HepG2 (cell line): Measurements from ENCODE around the gene C20orf204. TPM values are rescaled to one million over a fixed set of nuclear protein-coding genes. Genes with fewer than 3 reads are reported as not detected.

ENCODE experiments used
- ATAD3A ChIP-seq: sonication (generic); formaldehyde crosslinking; IDR thresholded peaks from 2 replicates; pipeline ENCODE4 v1.4.0; 2020; ENCODE audit warnings: missing genetic modification reagents
- DNMT1 ChIP-seq: sonication (generic); formaldehyde crosslinking; IDR thresholded peaks from 2 replicates; pipeline ENCODE4 v1.5.1; 2020; ENCODE audit warnings: mild to moderate bottlenecking, missing genetic modification reagents
- FIP1L1 ChIP-seq: fragments of 200-400 bp; formaldehyde crosslinking; IDR thresholded peaks from 2 replicates; pipeline ENCODE4 v1.6.1; 2018; ENCODE audit warnings: low read depth, mild to moderate bottlenecking, low read length, moderate library complexity, borderline replicate concordance; ENCODE audit not compliant: insufficient read depth
- GABPA ChIP-seq, 2 experiments: IDR thresholded peaks; 2 replicates each; pipeline ENCODE4 v1.6.1; 2011 to 2016; ENCODE audit warnings: low read depth in 2 of 2, low read length in 1 of 2, missing biosample characterization in 1 of 2, missing genetic modification characterization in 1 of 2
- HNF1B ChIP-seq: sonication (generic); formaldehyde crosslinking; IDR thresholded peaks from 2 replicates; pipeline ENCODE4 v1.5.1; 2020; ENCODE audit warnings: mild to moderate bottlenecking, moderate library complexity, missing genetic modification reagents
- IRF2 ChIP-seq: IDR thresholded peaks from 2 replicates; pipeline ENCODE4 v1.6.1; 2018; ENCODE audit warnings: missing genetic modification reagents, missing compliant biosample characterization
- KLF11 ChIP-seq: IDR thresholded peaks from 2 replicates; pipeline ENCODE4 v1.6.1; 2016; ENCODE audit warnings: missing compliant biosample characterization
- POLR2AphosphoS2 ChIP-seq: IDR thresholded peaks from 2 replicates; pipeline ENCODE4 v1.6.1; 2011; ENCODE audit warnings: low read depth, low read length, improper control_type of control experiment
- POLR2G ChIP-seq: fragments of 200-400 bp; formaldehyde crosslinking; IDR thresholded peaks from 2 replicates; pipeline ENCODE4 v1.6.1; 2018; ENCODE audit warnings: mild to moderate bottlenecking, low read depth, low read length, moderate library complexity
- PTBP1 ChIP-seq: fragments of 200-400 bp; formaldehyde crosslinking; IDR thresholded peaks from 2 replicates; pipeline ENCODE4 v1.6.1; 2018; ENCODE audit warnings: low read length, low read depth; ENCODE audit not compliant: poor library complexity, severe bottlenecking
- RORA ChIP-seq: sonication (generic); formaldehyde crosslinking; IDR thresholded peaks from 2 replicates; pipeline ENCODE4 v1.5.0; 2020; ENCODE audit warnings: mild to moderate bottlenecking, missing genetic modification reagents, moderate library complexity
- SNRNP70 ChIP-seq: fragments of 200-400 bp; formaldehyde crosslinking; IDR thresholded peaks from 2 replicates; pipeline ENCODE4 v1.6.1; 2017; ENCODE audit warnings: mild to moderate bottlenecking, low read depth, low read length, moderate library complexity
- SP1 ChIP-seq, 2 experiments: fragments of 450-650 bp in 1 of 2; sonication (generic) in 1 of 2; formaldehyde crosslinking in 1 of 2; IDR thresholded peaks; 2 replicates each; pipeline versions ENCODE4 v1.4.0 to v1.6.1; 2016 to 2020; ENCODE audit warnings: missing genetic modification reagents in 1 of 2
- SSRP1 ChIP-seq: IDR thresholded peaks from 2 replicates; pipeline ENCODE4 v1.6.1; 2016; ENCODE audit warnings: control low read depth
- STAG1 ChIP-seq: sonication (generic); formaldehyde crosslinking; IDR thresholded peaks from 2 replicates; pipeline ENCODE4 v1.4.0; 2020; ENCODE audit warnings: missing genetic modification reagents
- TAF1 ChIP-seq: sonication (generic); formaldehyde crosslinking; IDR thresholded peaks from 2 replicates; pipeline ENCODE4 v1.4.0; 2020; ENCODE audit warnings: missing genetic modification reagents
- TAF15 ChIP-seq: fragments of 200-400 bp; formaldehyde crosslinking; IDR thresholded peaks from one replicate; pipeline ENCODE4 v1.6.1; 2018; ENCODE audit warnings: mild to moderate bottlenecking, low read depth, low read length; ENCODE audit not compliant: poor library complexity, severe bottlenecking
- THAP11 ChIP-seq: IDR thresholded peaks from 2 replicates; pipeline ENCODE4 v1.6.1; 2016; ENCODE audit warnings: missing biosample characterization, missing genetic modification reagents
- U2AF1 ChIP-seq: fragments of 200-400 bp; formaldehyde crosslinking; optimal IDR thresholded peaks from 2 replicates; pipeline ENCODE3; 2017; ENCODE audit warnings: mild to moderate bottlenecking, low read depth, low read length
- WIZ ChIP-seq: sonication (generic); formaldehyde crosslinking; IDR thresholded peaks from 2 replicates; pipeline ENCODE4 v1.5.1; 2020; ENCODE audit warnings: mild to moderate bottlenecking, missing genetic modification reagents
- ZMYM2 ChIP-seq: sonication (generic); formaldehyde crosslinking; IDR thresholded peaks from 2 replicates; pipeline ENCODE4 v1.8.0; 2022; ENCODE audit warnings: mild to moderate bottlenecking, missing genetic modification reagents
- ZNF264 ChIP-seq: sonication (generic); formaldehyde crosslinking; IDR thresholded peaks from 2 replicates; pipeline ENCODE4 v1.4.0; 2020; ENCODE audit warnings: missing genetic modification reagents
- ZNF30 ChIP-seq: sonication (generic); formaldehyde crosslinking; IDR thresholded peaks from 2 replicates; pipeline ENCODE4 v1.5.0; 2020; ENCODE audit warnings: mild to moderate bottlenecking, missing genetic modification reagents
- ZNF331 ChIP-seq: sonication (generic); formaldehyde crosslinking; IDR thresholded peaks from 2 replicates; pipeline ENCODE4 v1.4.0; 2020; ENCODE audit warnings: missing genetic modification reagents
- ZNF563 ChIP-seq: sonication (generic); formaldehyde crosslinking; IDR thresholded peaks from 2 replicates; pipeline ENCODE4 v1.8.0; 2022; ENCODE audit warnings: mild to moderate bottlenecking, moderate library complexity, missing genetic modification reagents
- ZNF780A ChIP-seq: sonication (generic); formaldehyde crosslinking; IDR thresholded peaks from 2 replicates; pipeline ENCODE4 v1.8.0; 2022; ENCODE audit warnings: mild to moderate bottlenecking, missing genetic modification reagents, moderate library complexity
- ZNF782 ChIP-seq: sonication (generic); formaldehyde crosslinking; IDR thresholded peaks from 2 replicates; pipeline ENCODE4 v1.4.0; 2020; ENCODE audit warnings: missing genetic modification reagents, mild to moderate bottlenecking, borderline replicate concordance
- polyA plus RNA-seq, 8 experiments: library from polyadenylated mRNA; depleted of rRNA in 3 of 8; stranded (reverse) in 7 of 8; unstranded in 1 of 8; fragments of >200 nt; fragmentation: Illumina TruSeq in 4 of 8; extraction: Trizol in 4 of 8; gene quantifications; 2 replicates each; pipeline versions ENCODE4 v1.2.1 to v1.2.3, GENCODE V29; 2011 to 2016; ENCODE audit warnings: low read depth in 4 of 8, missing spikeins in 1 of 8, mixed read lengths in 1 of 8; ENCODE audit not compliant: insufficient read depth in 1 of 8
- total RNA-seq, 5 experiments: library from RNA; depleted of rRNA; stranded (reverse); fragments of >200 nt; fragmentation: Illumina TruSeq; extraction: Trizol; gene quantifications; 2 replicates each; pipeline ENCODE4 v1.2.3, GENCODE V29; 2016; ENCODE audit warnings: low read depth in 1 of 5
- TF ChIP-seq, protein P1 (sequence below): sonication (generic); formaldehyde crosslinking; IDR thresholded peaks from 2 replicates; pipeline ENCODE4 v1.8.0; 2022; ENCODE audit warnings: missing genetic modification reagents, mild to moderate bottlenecking, moderate library complexity, borderline replicate concordance

C20orf204 gene
- total and polyA plus RNA-seq, 2 of the 13 experiments (the other 11 are each of a cell fraction or from before 2014, with no cell fraction given): 22.1 to 80.0 TPM

DNA sequence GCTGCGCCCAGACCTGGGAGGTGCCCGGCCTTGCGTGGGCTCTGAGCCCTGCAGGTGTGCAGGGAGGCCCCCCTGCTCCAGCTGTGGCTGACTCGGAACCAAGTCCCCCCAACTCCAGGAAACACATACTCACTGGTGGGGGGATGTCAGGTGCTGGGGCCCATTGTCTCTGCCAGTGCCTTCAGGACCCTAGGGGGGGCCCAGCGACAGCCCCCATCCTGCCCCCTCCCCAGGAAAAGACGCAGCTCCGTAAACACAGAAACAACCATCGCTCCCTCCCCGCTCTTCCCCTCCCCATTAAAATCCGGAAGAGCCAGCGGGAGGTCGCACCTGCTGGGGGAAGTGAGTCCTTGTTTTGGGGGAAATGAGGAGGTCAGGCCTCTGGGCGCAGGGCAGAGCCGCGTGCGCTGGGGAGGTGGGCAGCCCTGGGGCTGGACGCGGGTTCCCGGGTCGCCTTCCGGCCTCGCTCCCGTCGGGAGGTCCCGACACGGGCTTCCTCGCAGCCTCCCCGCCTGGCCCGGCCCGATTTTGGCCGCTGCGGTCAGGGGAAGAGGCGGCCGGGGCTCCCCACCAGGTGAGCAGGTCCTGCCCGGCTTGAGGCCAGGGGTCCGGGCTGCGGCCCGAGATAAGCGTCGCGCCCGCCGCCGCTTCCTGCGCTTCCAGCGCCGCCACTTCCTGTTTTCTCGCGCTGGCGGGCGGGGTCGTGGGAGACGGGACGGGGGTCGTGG is 6.2 kb downstream of the C20orf204 start (continued):
- TF ChIP-seq THAP11 (CRISPR knock-in tag) (peak; percentile 46; the same call in 1 of the 2 replicates), TAF1 (peak; percentile 73; the same call in 1 of the 2 replicates), STAG1 (CRISPR knock-in tag) (no peak), RORA (CRISPR knock-in tag) (no peak), U2AF1 (peak; percentile 79), ZNF30 (0 out of 2 replicates have a peak, but pooled peaks have one; percentile 31), PTBP1 (peak; percentile 18), POLR2G (peak; percentile 88), SP1 (IDR thresholded peaks at IDR 0.05) (no peak), SP1 (CRISPR knock-in tag; IDR thresholded peaks at IDR 0.05) (peak; percentile 36; the same call in 1 of the 2 replicates), DNMT1 (CRISPR knock-in tag) (peak; percentile 61; the same call in 1 of the 2 replicates), GABPA (IDR thresholded peaks at IDR 0.05; ENCODE audit: low read depth, low read length) (no peak), GABPA (CRISPR knock-in tag; IDR thresholded peaks at IDR 0.05; ENCODE audit: low read depth) (peak; percentile 82), ZMYM2 (CRISPR knock-in tag) (no peak), ZNF563 (CRISPR knock-in tag) (peak; percentile 95), SSRP1 (CRISPR knock-in tag) (peak; percentile 96), ATAD3A (CRISPR knock-in tag) (0 out of 2 replicates have a peak, but pooled peaks have one; percentile 48), ZNF264 (CRISPR knock-in tag) (no peak), KLF11 (CRISPR knock-in tag) (no peak; the same call in 1 of the 2 replicates), POLR2AphosphoS2 (no peak; the same call in 1 of the 2 replicates), ZNF782 (CRISPR knock-in tag) (peak; percentile 68; the same call in 1 of the 2 replicates), HNF1B (CRISPR knock-in tag) (peak; percentile 83), WIZ (CRISPR knock-in tag) (peak; percentile 86), ZNF780A (0 out of 2 replicates have a peak, but pooled peaks have one; percentile 5), IRF2 (CRISPR knock-in tag) (peak; percentile 27; the same call in 1 of the 2 replicates), TAF15 (peak; percentile 48), ZNF331 (CRISPR knock-in tag) (peak; percentile 50; the same call in 1 of the 2 replicates), FIP1L1 (peak; percentile 61; the same call in 1 of the 2 replicates), SNRNP70 (no peak)
- TF ChIP-seq, protein P1, sequence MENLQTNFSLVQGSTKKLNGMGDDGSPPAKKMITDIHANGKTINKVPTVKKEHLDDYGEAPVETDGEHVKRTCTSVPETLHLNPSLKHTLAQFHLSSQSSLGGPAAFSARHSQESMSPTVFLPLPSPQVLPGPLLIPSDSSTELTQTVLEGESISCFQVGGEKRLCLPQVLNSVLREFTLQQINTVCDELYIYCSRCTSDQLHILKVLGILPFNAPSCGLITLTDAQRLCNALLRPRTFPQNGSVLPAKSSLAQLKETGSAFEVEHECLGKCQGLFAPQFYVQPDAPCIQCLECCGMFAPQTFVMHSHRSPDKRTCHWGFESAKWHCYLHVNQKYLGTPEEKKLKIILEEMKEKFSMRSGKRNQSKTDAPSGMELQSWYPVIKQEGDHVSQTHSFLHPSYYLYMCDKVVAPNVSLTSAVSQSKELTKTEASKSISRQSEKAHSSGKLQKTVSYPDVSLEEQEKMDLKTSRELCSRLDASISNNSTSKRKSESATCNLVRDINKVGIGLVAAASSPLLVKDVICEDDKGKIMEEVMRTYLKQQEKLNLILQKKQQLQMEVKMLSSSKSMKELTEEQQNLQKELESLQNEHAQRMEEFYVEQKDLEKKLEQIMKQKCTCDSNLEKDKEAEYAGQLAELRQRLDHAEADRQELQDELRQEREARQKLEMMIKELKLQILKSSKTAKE (CRISPR knock-in tag): 0 out of 2 replicates have a peak, but pooled peaks have one; percentile 0
